OCI-LY1 (cell line): ENCODE measurements around the gene CALY.

Experiments used
- CTCF ChIP-seq: fragments of 200-600 bp; sonication (generic), shearing (Covaris generic); IDR thresholded peaks from 2 replicates; pipeline ENCODE4 v1.5.1; 2017; ENCODE audit warnings: mild to moderate bottlenecking, antibody characterized with exemption, low read length, moderate library complexity, mixed read lengths
- EZH2 ChIP-seq: fragments of 200-600 bp; sonication (generic), shearing (Covaris generic); IDR thresholded peaks from 2 replicates; pipeline ENCODE4 v1.8.0; 2017; ENCODE audit warnings: borderline replicate concordance, mixed run types, mild to moderate bottlenecking, antibody characterized with exemption, low read length, moderate library complexity, mixed read lengths

- TF ChIP-seq EZH2 (no peak), CTCF (no peak)
Measured at GRCh38 chr10:133299224-133299623, 37.5 kb downstream of the CALY start.
